HG03432 (cell line): ENCODE results near the gene SLC9A9.
"Not testable (repeated sequence)": the region's sequence is repeated elsewhere in the genome, so short reads cannot be mapped to it uniquely, and the experiment has no call there.

Source experiments
- ATAC-seq: cut with Tn5 transposase; IDR thresholded peaks from one replicate; pipeline ENCODE4 v1.9.1; 2021; ENCODE audit warnings: mild to moderate bottlenecking, moderate library complexity; ENCODE audit not compliant: unreplicated experiment

Gene SLC9A9

GRCh38 chr3:143306407-143306806, 541.9 kb downstream of the SLC9A9 start:
- ATAC-seq: no peak

- no peak for ATAC-seq
Observed at GRCh38 chr3:143302638-143303171, 545.6 kb downstream of the SLC9A9 start.

GRCh38 chr3:143301031-143301901, 547.0 kb downstream of the SLC9A9 start:
- ATAC-seq: no peak

GRCh38 chr3:143298886-143299535, 549.3 kb downstream of the SLC9A9 start:
- ATAC-seq: no peak

GRCh38 chr3:143298380-143298779, 549.9 kb downstream of the SLC9A9 start:
- no peak for ATAC-seq

- no peak for ATAC-seq
Observed at GRCh38 chr3:143295201-143296080, 552.8 kb downstream of the SLC9A9 start.

- ATAC-seq: peak; percentile 75
Observed at GRCh38 chr3:143294188-143294587, 554.1 kb downstream of the SLC9A9 start.

GRCh38 chr3:143291836-143292447, 556.3 kb downstream of the SLC9A9 start:
- ATAC-seq: no peak

- no peak for ATAC-seq
Observed at GRCh38 chr3:143288944-143289343, 559.3 kb downstream of the SLC9A9 start.

- no peak for ATAC-seq
Observed at GRCh38 chr3:143287403-143287802, 560.9 kb downstream of the SLC9A9 start.

GRCh38 chr3:143286392-143287010, 561.8 kb downstream of the SLC9A9 start:
- ATAC-seq: no peak

GRCh38 chr3:143283432-143284128, 564.7 kb downstream of the SLC9A9 start:
- no peak for ATAC-seq

GRCh38 chr3:143280984-143281383, 567.3 kb downstream of the SLC9A9 start:
- ATAC-seq: no peak

GRCh38 chr3:143279567-143279966, 568.7 kb downstream of the SLC9A9 start:
- ATAC-seq: not testable (repeated sequence)

- no peak for ATAC-seq
Observed at GRCh38 chr3:143278721-143279120, 569.5 kb downstream of the SLC9A9 start.

GRCh38 chr3:143277531-143277930, 570.7 kb downstream of the SLC9A9 start:
- ATAC-seq: no peak

GRCh38 chr3:143276592-143276991, 571.7 kb downstream of the SLC9A9 start:
- peak; percentile 91 for ATAC-seq

GRCh38 chr3:143273975-143274690, 574.1 kb downstream of the SLC9A9 start:
- no peak for ATAC-seq

- no peak for ATAC-seq
Observed at GRCh38 chr3:143271136-143271535, 577.1 kb downstream of the SLC9A9 start.
